Measurements from ENCODE around the gene GINS2. TPM values are rescaled to one million over a fixed set of nuclear protein-coding genes. Genes with fewer than 3 reads are reported as not detected.

GINS2 gene
- total RNA-seq, 3 donors from 2014 or later, result 1.2 to 11.8 (median 5.4) TPM

DNA sequence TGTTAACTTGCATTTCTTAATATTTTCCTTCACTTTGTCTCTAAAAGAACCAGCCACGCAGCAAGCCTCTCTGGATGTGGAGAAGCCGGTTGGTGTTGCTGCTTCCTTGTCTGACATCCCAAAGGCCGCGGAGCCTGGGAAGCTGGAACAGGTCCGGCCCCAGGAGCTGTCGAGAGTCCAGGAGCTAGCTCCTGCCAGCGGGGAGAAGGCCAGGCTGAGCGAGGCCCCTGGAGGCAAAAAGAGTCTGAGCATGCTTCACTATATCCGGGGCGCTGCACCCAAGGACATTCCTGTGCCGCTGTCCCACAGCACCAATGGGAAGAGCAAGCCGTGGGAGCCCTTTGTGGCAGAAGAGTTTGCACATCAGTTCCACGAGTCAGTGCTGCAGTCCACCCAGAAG, 22.8 kb downstream of the GINS2 start:
- ATAC-seq (no peak), DNase-seq (peak in 1 of 3 donors; percentile 15)
- H3K4me3 ChIP-seq, result no peak overlapping the region
- intact Hi-C loops (cut with DNase I, micrococcal nuclease), result no loop called here
- TF ChIP-seq, protein P1, sequence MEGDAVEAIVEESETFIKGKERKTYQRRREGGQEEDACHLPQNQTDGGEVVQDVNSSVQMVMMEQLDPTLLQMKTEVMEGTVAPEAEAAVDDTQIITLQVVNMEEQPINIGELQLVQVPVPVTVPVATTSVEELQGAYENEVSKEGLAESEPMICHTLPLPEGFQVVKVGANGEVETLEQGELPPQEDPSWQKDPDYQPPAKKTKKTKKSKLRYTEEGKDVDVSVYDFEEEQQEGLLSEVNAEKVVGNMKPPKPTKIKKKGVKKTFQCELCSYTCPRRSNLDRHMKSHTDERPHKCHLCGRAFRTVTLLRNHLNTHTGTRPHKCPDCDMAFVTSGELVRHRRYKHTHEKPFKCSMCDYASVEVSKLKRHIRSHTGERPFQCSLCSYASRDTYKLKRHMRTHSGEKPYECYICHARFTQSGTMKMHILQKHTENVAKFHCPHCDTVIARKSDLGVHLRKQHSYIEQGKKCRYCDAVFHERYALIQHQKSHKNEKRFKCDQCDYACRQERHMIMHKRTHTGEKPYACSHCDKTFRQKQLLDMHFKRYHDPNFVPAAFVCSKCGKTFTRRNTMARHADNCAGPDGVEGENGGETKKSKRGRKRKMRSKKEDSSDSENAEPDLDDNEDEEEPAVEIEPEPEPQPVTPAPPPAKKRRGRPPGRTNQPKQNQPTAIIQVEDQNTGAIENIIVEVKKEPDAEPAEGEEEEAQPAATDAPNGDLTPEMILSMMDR (IDR thresholded peaks at IDR 0.05), result no peak
- H3K36me3 ChIP-seq (ENCODE audit: low read depth), result peaks cover 30% of the 10 kb centered on the region
- H3K4me1 ChIP-seq (ENCODE audit: low read depth), result no peaks in the 10 kb centered on the region
- no peaks in the 10 kb centered on the region for H3K9me3 ChIP-seq

DNA sequence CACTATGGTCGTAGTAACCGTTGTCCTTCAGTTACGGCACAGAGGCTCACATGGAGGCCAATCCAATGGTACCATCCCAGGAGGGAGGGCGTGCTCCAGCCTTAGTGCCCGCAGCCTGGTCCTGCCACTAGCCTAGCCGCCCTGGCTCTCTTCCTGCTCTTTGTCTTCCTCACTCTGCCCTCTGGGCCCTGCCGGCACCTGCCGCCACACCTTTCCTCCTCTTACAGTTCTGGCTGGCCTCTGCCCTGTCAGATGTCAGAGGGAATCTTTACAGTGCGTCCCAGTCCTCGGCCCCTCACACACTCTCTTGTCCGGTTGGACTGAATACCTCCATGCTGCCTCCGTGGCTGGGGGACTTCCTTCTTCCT, 23.4 kb downstream of the GINS2 start:
- Histone ChIP-seq H3K36me3 (ENCODE audit: low read depth) (peaks cover 26% of the 10 kb centered on the region), H3K4me3 (no peak overlapping the region), H3K4me1 (ENCODE audit: low read depth) (no peaks in the 10 kb centered on the region), H3K9me3 (no peaks in the 10 kb centered on the region)
- ATAC-seq (no peak), DNase-seq (no peak)
- intact Hi-C loops (cut with DNase I, micrococcal nuclease), result no loop called here
- TF ChIP-seq, protein P1 (IDR thresholded peaks at IDR 0.05), result no peak

DNA sequence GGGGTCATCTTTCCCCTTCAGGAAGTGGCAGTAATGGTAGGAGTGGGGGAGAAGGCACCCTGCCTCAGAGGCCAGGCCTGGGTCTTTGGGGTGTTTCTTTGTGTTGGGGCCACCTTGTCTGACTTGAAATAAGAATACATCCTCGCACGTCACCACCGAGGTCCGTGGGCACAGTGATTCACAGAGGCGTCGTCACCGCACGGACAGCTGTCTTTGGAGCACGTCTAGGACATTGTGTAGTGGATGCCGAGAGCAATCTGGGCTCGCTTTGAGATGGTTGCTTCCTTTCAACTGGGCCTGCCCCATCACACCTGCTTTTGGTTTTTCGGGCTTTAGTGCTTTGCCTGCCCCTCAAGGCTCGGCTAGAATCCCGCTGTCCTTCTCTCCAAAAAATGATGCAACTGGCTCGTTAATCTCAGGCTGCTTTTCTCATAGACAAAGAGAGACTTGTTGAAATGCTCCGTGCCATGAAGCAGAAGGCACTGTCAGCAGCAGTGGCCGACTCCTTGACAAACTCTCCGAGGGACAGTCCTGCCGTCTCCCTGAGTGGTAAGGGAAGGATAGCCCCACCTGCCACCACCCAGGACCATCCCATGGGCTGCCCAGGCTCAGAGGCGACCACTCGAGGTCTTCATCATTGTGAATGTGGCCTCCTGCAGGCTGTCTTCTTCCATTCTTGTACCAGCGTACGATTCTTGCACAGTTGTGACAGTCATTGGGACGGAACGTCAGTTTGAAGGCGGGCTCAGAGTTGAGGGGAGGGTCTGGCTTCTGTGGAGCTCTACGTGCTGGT, 24.0 kb downstream of the GINS2 start:
- peak in 1 of 3 donors; percentile 24 for DNase-seq
- no peak for ATAC-seq
- Histone ChIP-seq H3K36me3 (ENCODE audit: low read depth) (peaks cover 26% of the 10 kb centered on the region), H3K4me1 (ENCODE audit: low read depth) (no peaks in the 10 kb centered on the region), H3K9me3 (no peaks in the 10 kb centered on the region), H3K4me3 (no peak overlapping the region)
- TF ChIP-seq, protein P1 (IDR thresholded peaks at IDR 0.05), result no peak
- intact Hi-C loops (cut with DNase I, micrococcal nuclease), result no loop called here

DNA sequence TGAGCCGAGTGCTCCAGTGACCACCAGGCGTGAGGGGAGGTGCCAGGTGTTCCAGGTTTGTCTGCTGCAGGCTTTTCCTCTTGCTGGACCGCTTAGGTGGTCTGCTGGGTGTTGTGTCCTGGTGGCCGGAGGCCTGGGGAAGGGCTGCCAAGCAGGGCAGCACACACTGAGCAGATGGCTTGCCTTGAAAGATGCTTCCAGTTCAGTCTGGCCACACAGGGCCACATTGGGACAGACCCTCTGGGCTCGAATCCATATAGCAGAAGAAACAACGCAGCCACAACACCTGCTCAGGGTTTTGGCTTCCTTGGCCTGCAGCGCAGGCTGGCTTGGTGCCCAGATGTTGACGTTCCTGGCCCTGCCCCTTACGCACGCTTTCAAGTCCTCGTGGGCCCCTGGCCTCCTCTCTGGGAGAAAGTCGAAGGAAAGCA, 24.8 kb downstream of the GINS2 start:
- TF ChIP-seq, protein P1 (IDR thresholded peaks at IDR 0.05), result no peak
- intact Hi-C loops (cut with DNase I, micrococcal nuclease), result no loop called here
- no peaks in the 10 kb centered on the region for H3K9me3 ChIP-seq
- peaks cover 22% of the 10 kb centered on the region for H3K36me3 ChIP-seq (ENCODE audit: low read depth)
- no peak overlapping the region for H3K4me3 ChIP-seq
- DNase-seq, result peak; percentile 50 to 59 (median 51)
- peak; percentile 41 for ATAC-seq
- no peaks in the 10 kb centered on the region for H3K4me1 ChIP-seq (ENCODE audit: low read depth)

DNA sequence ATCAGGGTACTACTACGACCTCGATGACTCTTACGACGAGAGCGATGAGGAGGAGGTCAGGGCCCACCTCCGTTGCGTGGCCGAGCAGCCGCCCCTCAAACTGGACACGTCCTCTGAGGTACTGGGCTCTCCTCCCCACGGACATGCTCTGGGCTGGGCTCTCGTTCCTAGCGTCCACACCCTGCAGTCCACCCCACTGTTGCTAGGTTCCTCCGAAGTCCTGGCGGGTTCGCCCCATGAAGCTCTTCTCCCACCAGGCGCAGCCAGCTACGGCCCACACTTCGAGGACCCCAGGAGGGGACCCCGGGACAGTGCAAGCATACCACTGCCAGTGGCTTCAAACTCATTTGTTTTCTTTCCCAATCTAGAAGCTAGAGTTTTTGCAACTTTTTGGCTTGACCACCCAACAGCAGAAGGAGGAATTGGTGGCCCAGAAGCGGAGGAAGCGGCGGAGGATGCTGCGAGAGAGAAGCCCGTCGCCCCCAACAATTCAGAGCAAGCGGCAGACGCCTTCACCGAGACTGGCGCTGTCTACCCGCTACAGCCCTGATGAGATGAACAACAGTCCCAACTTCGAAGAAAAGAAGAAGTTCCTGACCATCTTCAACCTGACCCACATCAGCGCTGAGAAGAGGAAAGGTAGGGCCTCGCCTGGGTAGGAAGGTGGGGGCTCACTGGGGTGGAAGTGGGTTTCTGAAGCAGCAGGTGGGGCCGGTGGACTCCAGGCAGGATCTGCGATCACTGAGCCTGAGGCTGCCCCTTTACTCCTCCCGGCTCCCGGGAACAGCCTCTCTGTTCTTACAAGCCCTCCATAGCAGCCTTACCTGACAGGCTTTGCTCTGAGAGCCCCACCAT, 25.6 kb downstream of the GINS2 start:
- no peaks in the 10 kb centered on the region for H3K9me3 ChIP-seq
- DNase-seq (peak in 2 of 3 donors; percentile 16 to 33), ATAC-seq (no peak)
- TF ChIP-seq, protein P1 (IDR thresholded peaks at IDR 0.05), result no peak
- intact Hi-C loops (cut with DNase I, micrococcal nuclease), result no loop called here
- no peak overlapping the region for H3K4me3 ChIP-seq
- no peaks in the 10 kb centered on the region for H3K4me1 ChIP-seq (ENCODE audit: low read depth)
- peaks cover 20% of the 10 kb centered on the region for H3K36me3 ChIP-seq (ENCODE audit: low read depth)

Measured in mucosa of descending colon (tissue), 3 donors.